ENCODE measurements around the gene OR51E1. TPM values are rescaled to one million over a fixed set of nuclear protein-coding genes. Genes with fewer than 3 reads are reported as not detected.

Gene OR51E1
- total RNA-seq, 2 donors from 2014 or later, result not detected

Other genes starting within 250 kb of the OR51E1 start
- not detected for gene OR52K2, start 194.7 kb upstream of the OR51E1 start, total RNA-seq
- gene OR52K1, start 161.3 kb upstream of the OR51E1 start, total RNA-seq, result under 1 TPM in 1 of 2 donors, not detected in 1; 0.05 TPM
- gene OR52M1, start 98.8 kb upstream of the OR51E1 start, total RNA-seq, result not detected
- not detected for gene OR52I2, start 62.2 kb upstream of the OR51E1 start, total RNA-seq
- under 1 TPM in 1 of 2 donors, not detected in 1; 0.13 TPM for gene OR52I1, start 49.9 kb upstream of the OR51E1 start, total RNA-seq
- 1 to 10 TPM; 5.3 to 7.9 TPM for gene TRIM68, start 35.8 kb upstream of the OR51E1 start, total RNA-seq
- not detected for gene OR51D1, start 6.5 kb upstream of the OR51E1 start, total RNA-seq
- gene OR51E2, start 53.9 kb downstream of the OR51E1 start, total RNA-seq, result not detected
- not detected for gene MMP26, start 60.8 kb downstream of the OR51E1 start, total RNA-seq
- not detected for gene OR51F1, start 126.0 kb downstream of the OR51E1 start, total RNA-seq
- gene OR52R1, start 160.4 kb downstream of the OR51E1 start, total RNA-seq, result not detected
- gene OR51F2, start 177.3 kb downstream of the OR51E1 start, total RNA-seq, result not detected
- gene OR51S1, start 205.2 kb downstream of the OR51E1 start, total RNA-seq, result not detected
- not detected for gene OR51T1, start 237.9 kb downstream of the OR51E1 start, total RNA-seq